Hematopoietic multipotent progenitor cell treated with erythropoietin and hydrocortisone succinate and interleukin-3 and kit ligand, for 8 days (in vitro differentiated cells): ENCODE results near the gene ZNF492.
"Not testable (repeated sequence)": the region's sequence is repeated elsewhere in the genome, so short reads cannot be mapped to it uniquely, and the experiment has no call there.

Experiments used
- DNase-seq: peaks from one replicate; pipeline ENCODE4 v3.0.0-alpha.2; 2015

The ZNF492 gene

DNA sequence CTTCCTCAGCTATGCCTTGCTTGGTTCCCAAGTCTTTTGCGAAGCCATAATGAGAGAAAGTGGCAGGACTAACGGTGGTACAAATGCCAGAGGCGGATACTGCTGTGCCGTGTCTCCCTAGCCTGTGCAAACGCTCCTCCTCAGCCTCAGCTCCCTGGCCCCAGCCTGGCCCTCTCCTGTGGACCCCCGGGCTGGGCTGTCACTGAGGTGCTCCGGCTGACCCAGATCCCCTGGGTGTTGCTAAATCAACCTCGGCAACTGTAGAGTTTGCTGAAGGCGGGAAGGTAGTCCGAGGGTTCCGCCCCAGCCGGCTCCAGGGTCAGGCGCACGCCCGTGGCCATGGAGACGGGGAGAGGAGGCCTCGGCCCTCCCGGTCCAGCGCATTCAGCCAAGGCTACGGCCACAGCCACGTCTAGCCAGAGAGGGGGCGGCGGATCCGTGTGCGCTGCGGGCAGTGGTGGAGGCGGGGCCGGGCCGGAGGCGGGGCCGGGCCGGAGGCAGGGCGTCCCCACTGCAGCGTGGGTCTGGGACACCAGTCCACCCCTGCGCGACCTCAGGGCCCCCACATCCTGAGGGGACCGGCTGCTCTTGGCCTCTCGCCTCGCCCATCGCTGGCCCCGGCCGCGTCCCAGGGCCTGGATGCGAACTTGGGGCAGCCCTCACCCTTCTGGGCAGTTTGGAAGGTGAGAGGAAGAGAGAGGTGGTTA, 16.4 kb upstream of the ZNF492 start:
- no peak for DNase-seq

DNA sequence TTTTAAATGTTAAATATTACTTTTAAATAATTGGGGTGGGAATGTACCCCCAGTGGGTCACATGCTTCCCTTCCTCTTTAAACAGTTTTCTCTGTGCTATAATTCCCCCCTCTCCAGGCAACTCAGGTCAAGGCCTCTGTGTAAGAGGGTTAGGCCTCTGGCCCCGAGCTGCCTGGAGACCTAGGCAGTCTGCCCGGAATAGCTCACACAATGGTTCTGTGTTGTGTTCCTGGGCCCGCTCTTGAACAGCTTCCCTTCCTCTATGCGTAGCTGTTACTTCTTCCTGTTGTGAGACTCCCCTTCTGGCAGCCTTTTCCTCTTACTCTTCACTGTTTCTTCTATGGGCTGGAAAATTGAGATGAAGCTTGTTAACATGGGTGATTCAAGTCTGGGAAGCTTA, 14.8 kb upstream of the ZNF492 start:
- no peak for DNase-seq

DNA sequence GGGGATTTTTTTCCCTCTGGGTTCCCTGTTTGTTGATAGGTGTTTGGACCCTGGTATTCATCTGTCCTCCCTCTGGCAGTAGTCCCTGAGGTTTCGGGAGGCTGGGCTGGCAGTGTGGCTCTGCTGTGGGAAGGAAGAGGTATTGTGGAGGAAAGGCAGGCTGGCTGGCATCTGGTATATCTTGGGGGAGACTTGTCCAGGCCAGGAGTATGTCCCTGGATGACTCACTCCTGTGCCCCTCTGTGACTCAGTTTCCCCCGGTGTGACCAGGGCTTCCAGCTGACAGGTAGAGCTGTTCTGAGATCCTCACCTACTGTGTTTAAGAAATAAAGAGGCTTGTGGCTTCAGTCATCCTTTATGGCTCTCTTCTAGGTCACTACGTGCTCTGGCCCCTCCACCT, 14.2 kb upstream of the ZNF492 start:
- DNase-seq: no peak

DNA sequence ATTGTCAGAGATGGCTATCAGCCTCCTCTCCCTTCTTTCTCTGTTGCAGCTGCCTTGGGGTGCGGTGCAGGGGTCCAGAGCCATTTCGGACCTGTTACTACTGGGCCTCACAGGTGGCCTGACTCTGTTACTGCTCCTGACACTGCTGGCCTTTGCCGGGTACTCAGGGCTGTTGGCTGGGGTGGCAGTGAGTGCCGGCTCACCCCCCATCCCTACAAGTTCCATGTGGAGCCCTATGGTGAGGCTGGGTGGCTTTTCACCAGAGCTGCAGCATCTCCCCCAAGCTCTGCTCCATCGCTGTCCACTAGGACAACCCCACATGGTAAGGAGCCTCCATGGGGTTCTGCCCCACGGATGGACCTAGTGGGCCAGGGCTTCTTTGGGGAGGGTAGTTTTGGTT, 13.7 kb upstream of the ZNF492 start:
- DNase-seq: no peak

DNA sequence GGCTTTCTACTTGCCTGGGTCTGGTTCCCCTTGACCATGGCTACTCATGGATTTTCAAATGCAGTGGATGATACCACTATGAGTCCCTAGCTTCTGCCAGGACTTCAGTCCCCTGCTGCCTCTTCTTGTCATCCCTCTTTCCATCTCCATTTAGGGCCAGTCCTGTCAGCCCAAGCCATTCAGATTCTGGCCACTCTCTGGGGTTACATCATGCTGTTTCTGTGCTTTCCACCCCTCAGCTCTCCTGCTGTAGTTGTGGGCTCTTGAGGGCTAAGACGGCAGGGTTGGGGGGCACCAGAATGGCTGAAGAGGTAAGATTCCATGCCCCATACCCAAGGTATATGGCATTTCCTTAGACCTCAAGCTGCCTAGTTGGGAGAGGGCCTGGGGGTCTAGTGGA, 13.2 kb upstream of the ZNF492 start:
- DNase-seq: no peak

DNA sequence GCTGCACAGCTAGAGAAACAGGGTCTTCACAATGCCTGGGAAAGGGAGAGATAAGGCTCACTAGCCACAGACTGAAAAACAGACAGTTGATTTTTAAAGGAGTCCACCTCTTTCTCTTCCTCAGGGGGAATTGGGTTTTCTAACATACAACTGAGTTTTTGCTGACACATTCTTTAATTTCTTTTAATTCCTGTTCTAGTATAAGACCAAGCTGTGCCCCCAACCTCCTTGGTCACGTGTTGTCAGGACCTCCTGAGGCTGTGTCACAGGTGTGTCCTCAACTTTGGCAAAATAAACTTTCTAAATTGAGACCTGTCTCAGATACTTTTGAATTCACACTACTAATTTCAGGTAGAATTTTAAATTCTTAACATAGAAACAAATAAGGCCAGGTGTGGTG, 12.1 kb upstream of the ZNF492 start:
- DNase-seq: no peak

DNA sequence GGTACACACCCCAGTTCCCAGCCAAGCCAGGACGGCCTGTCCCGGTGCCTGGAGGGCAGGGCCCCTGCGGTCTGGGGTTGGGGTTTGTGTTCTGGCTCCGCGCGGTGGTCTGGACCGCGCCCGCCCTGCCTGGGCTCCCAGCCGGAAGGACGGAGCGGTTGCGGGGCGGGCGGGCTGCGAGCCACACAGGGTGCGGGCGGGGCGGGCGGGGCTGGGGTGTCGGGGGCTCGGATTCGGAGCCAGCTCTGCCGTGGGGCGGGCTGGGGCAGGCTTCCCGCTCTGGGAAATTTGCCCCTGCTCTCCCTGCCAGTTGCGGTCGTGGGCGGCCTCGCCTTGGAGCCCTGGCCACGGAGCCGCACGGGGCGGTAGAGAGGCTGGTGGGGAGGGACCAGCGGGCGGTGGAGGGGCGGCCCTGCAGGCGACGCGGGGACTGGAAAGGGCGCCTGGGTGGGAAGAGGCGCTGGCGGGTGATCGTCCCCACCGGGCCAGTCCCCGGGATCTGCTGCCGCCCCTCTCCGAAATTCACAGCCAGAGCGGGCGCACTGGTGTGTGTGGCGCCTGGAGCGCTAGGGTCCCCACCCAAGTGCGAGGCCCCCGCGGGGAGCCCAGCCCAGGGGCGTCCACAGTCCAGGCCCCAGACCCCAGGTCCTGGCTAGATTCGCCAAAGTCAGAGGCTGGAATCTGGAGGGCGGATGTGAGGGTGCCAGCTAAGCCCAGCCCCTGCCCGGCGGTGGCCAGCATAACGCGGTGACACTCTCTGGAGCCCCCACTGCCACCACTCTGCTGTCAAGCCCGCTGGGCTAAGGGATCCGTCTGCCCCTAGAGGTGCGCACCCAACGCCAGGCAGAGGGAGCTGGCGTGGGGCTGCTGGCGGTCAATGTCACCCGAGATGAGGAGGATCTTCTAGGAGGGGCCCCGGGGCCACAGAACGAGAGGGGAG, 11.0 kb upstream of the ZNF492 start:
- no peak for DNase-seq

DNA sequence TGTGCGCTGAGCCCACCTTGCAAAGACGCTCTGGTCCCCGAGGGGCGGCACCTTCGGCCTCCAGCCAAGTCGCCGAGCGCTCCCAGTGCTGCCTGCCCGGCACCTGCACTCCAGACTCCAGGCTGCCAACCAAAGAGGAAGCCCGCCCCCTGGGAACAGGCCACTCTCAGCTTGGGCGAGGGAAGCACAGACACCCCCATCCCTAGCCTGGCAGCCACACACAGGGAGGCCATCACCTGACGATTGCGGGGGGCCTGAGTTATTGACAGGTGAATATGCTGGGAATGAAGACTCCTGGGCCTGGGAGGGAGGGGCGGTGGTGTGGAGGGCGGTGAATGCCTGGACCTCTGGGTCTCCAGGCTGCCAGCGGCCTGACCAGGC, 10.3 kb upstream of the ZNF492 start:
- DNase-seq: no peak

DNA sequence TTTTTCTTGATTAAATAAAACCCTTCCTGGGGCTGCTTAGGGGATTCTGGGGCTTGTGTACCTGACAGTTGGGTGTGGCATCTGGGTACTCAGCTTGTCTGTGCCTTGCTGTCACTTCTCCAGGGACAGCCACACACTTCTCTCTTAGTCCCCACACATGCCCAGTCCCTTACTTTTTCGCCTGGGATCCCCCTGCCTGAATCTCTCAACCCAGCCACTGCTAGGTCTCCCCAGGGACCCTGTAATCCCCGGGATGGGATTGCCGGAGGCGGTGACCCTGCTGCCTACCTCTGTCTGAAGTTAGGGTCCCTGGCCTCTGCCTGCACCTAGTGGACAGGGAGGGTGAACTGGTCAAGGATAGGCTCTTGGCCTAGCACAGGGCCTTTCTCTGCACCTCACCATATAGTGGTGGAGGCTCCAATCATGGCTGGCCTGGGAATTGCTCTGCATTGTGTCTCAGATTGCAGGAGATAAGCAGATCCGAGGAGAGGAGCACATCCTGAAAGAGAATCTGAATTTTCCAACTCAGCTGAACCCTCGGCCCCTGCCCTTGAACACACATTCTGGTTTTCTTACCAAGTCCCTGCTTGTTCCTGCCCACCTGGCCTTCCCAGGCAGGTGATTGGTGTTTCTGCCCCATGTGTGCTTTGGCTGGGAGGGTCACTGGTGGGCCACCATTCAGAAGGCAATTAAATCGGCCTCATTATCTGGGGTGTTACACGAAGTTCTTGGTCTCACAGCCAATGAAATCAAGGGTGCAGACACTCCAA, 8.7 kb upstream of the ZNF492 start:
- DNase-seq: no peak

DNA sequence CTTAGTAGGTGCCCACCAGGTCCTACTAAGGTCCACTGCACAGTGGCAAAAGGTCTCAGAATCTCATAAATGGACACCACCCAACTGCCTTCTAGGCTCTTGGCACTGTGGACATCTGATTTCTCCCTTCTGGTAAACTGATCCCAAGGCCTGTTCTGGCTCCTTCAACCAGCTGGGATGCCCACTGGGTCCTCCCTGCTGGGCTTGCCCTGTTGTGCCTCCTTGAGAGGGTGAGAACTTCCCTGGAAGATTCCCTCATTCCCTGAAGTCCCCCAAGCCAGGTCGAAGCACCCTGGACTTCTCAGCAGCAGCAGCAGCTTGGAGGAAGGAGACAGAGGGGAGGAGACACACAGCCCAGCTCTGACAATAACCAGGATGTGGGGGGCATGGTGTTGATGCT, 6.6 kb upstream of the ZNF492 start:
- no peak for DNase-seq

DNA sequence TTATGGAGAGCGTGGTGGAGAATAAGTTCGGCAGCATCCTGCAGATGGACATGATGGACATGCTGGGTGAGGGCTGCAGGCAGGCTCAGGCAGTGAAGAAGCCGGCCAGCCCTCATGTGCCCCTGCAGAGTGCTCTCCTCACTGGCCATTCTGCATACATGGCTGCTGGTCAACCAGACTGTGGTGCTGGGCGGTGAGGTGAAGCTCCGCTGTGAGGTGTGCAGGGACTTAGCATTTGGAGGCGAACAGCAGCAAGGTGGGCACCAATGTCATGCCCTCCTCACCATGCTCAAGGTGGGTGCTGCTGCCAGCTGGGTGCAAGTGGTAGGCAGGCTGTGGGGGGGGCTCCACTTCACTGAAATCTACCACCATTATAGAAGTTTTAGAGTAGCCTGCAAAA, 5.7 kb upstream of the ZNF492 start:
- no peak for DNase-seq

DNA sequence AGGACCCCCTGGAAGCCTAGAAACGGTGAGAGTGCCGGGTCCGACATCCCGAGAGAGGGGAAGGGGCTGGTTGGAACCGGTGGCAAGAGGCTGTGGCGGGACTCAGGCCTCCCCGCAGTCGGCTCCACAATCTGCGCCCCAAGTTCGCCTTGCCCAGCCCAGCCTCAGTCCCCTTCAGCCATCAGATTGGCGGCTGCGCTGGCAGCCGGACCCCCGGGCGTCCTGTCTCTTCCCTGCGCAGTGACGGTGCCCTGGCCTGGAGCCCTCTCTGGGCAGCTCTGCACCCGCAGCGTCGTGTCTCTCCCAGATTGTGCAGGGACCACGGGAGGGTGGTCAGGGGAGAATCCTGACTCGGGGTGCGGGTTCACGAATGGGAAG, 315 bp downstream of the ZNF492 start:
- no peak for DNase-seq

DNA sequence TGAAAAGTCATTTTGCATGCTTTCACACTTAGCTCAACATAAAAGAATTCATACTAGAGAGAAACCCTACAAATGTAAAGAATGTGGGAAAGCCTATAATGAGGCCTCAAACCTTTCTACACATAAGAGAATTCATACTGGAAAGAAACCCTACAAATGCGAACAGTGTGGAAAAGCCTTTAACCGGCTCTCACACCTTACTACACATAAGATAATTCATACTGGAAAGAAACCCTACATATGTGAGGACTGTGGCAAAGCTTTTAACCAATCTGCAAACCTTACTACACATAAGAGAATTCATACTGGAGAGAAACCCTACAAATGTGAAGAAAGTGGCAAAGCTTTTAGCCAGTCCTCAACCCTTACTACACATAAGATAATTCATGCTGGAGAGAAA, 51.4 kb downstream of the ZNF492 start:
- DNase-seq: not testable (repeated sequence)

DNA sequence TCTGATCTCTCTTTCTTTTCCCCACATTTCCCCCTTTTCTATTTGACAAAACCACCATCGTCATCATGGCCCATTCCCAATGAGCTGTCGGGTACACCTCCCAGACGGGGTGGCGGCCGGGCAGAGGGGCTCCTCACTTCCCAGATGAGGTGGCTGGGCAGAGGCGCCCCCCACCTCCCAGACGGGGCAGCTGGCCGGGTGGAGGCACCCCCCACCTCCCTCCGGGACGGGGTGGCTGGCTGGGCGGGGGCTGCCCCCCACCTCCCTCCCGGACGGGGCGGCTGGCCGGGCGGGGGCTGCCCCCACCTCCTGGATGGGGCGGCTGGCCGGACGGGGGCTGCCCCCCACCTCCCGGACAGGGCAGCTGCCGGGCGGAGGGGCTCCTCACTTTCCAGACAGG, 68.5 kb downstream of the ZNF492 start:
- DNase-seq: not testable (repeated sequence)

DNA sequence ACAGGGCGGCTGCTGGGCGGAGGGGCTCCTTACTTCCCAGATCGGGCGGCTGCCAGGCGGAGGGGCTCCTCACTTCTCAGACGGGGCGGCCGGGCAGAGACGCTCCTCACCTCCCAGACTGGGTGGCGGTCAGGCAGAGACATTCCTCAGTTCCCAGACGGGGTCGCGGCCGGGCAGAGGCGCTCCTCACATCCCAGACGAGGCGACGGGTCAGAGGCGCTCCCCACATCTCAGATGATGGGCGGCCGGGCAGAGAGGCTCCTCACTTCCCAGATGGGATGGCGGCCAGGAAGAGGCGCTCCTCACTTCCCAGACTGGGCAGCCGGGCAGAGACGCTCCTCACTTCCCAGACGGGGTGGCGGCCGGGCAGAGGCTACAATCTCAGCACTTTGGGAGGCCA, 69.0 kb downstream of the ZNF492 start:
- not testable (repeated sequence) for DNase-seq

DNA sequence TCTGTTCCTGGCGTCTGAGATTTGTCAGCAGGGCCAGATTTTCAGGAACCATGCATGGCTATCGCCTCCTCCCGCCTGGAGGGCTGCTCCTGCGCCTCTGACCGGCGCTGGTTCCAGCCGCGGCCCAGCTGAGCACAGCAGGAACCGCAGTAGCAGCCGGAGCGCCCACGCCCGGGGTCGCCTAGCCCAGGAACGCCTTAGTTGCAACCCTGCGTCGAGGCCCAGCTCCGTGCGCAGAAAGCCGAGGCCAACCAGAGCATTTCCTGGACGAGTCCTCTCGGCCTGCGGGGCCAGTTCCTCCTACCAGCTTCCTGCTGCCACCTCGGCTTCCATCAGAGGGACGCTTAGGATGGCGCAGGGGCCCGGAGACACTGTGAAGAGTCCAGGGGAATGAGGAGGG, 74.9 kb downstream of the ZNF492 start:
- no peak for DNase-seq
